ENCODE results near the gene DMAP1.

The DMAP1 gene

DNA sequence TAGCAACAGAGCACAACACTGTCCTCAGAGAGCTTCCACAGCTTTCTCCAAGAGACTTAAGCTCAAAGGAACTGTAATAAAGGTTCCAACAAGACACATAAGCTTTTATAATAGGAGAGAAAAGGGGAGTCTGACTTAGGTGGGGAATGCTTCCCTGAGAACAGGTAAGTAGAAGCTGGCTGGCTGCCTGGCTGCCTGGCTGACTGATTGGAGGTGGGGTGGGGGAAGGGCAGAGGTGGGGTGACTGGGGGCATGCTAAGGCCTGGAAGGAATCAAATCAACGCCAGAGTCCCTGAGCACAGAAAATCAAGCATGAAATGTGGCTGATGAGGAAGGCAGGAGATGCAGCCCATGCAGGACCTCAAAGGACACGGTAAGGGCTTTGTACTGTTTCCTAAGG is 45.8 kb downstream of the DMAP1 start:
- H3K4me1 Mint-ChIP-seq: no peaks in the 10 kb centered on the region
- H3K27ac Mint-ChIP-seq: no peak overlapping the region
- ATAC-seq (no peak), DNase-seq (no peak)
- H3K9me3 Mint-ChIP-seq: no peaks in the 10 kb centered on the region
- H3K4me3 Mint-ChIP-seq: no peak overlapping the region
- no peaks in the 10 kb centered on the region for H3K27me3 Mint-ChIP-seq
- H3K36me3 Mint-ChIP-seq (ENCODE audit: low read depth): peaks cover 2% of the 10 kb centered on the region

DNA sequence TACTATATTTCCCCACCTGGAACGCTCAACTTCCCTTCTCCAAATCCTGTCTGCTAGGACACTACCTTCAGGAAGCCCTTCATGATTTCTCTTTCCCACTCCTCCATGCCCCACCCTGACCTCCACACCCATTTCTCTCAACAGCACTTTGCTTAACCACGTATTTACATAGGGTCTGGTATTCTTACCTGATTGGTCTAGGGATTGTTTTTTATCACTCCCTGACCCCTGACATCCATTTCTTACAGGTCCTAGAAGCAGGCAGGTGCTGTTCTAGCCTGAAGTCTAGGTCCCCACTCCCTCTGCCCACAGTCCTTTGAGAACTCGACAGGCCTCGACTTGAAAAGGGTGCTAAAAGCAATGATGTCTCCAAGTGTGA is 47.5 kb downstream of the DMAP1 start:
- DNase-seq (no peak), ATAC-seq (no peak)
- Mint-ChIP-seq H3K4me1 (peaks cover 8% of the 10 kb centered on the region), H3K27ac (no peak overlapping the region), H3K9me3 (no peaks in the 10 kb centered on the region), H3K27me3 (no peaks in the 10 kb centered on the region), H3K36me3 (ENCODE audit: low read depth) (peaks cover 2% of the 10 kb centered on the region), H3K4me3 (no peak overlapping the region)

DNA sequence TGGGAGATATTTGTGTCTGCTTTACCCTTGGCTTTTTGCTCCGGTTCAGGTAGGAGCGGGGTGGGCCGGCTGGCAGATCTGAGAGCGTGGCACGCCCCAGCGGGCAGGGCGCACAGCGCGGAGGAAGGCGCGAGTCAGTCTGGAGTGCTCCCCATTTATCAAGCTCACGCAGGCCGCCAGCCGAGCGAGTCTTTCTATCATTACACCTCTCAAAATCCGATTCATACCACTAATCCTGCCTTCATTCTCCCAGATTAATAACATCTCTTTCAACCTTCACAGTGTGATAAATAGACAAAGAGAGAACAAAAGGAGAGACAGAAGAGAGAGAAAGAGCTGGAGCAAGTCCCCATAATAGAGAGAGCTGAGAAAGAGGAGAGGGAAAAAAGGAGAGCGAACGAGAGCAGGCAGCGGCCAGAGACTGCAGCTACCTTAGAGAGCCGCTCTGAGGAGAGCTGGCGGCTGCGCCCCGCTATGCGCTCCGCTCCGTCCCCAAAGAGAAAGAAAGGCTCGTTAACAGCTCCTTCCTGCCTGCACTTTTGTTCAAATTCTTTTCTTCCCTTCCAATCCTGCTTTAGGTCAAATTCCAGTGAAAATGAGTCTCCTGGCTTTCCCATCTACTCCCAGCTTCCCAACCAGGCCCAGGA is 48.0 kb downstream of the DMAP1 start:
- DNase-seq (no peak), ATAC-seq (no peak)
- H3K9me3 Mint-ChIP-seq: no peaks in the 10 kb centered on the region
- H3K27ac Mint-ChIP-seq: no peak overlapping the region
- H3K4me1 Mint-ChIP-seq: peaks cover 8% of the 10 kb centered on the region
- peaks cover 2% of the 10 kb centered on the region for H3K36me3 Mint-ChIP-seq (ENCODE audit: low read depth)
- no peaks in the 10 kb centered on the region for H3K27me3 Mint-ChIP-seq
- H3K4me3 Mint-ChIP-seq: no peak overlapping the region

DNA sequence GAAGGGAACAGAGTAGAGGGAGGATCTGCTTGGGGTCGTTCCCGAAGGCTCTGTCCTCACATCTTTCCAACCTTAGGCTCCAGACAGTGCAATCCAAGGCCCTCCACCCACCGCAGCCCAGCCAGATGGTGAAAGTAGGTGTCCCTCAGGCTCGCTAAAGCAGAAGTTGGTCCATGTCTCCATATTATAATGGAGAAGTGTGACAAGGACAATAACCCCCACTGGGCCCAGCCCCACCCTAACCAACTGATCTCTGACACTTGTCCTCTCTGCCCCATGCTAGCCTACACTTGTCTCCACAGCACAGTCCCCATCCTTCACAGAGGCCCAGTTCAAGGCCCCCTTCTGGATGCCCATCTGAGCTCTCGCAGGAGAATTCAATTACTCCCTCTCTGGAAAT is 48.7 kb downstream of the DMAP1 start:
- DNase-seq (no peak), ATAC-seq (no peak)
- Mint-ChIP-seq H3K36me3 (ENCODE audit: low read depth) (peaks cover 2% of the 10 kb centered on the region), H3K27ac (no peak overlapping the region), H3K4me3 (no peak overlapping the region), H3K27me3 (no peaks in the 10 kb centered on the region), H3K9me3 (no peaks in the 10 kb centered on the region), H3K4me1 (peaks cover 8% of the 10 kb centered on the region)

DNA sequence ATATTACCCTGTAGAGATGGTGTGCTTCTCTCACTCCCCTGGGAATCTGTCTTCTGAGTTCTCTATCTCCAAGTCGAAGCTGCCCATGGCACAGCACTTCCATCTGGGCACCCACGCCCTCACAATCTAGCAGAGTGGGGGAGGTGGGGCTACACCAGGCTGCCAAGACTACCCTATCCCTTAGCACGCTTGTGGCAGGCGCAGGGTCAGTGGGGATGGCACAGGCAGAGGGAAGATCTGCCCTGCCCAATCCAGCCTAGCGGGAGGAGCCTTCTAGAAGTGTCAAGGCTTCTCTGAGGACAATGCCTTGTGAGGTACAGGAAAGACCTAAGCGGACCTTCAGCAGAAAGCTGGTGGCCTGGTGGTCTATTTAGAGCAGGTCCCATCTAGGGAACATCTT is 49.1 kb downstream of the DMAP1 start:
- DNase-seq: no peak
- Mint-ChIP-seq H3K27ac (no peak overlapping the region), H3K4me1 (peaks cover 8% of the 10 kb centered on the region), H3K4me3 (no peak overlapping the region), H3K27me3 (no peaks in the 10 kb centered on the region), H3K9me3 (no peaks in the 10 kb centered on the region), H3K36me3 (ENCODE audit: low read depth) (peaks cover 2% of the 10 kb centered on the region)
- ATAC-seq: no peak

DNA sequence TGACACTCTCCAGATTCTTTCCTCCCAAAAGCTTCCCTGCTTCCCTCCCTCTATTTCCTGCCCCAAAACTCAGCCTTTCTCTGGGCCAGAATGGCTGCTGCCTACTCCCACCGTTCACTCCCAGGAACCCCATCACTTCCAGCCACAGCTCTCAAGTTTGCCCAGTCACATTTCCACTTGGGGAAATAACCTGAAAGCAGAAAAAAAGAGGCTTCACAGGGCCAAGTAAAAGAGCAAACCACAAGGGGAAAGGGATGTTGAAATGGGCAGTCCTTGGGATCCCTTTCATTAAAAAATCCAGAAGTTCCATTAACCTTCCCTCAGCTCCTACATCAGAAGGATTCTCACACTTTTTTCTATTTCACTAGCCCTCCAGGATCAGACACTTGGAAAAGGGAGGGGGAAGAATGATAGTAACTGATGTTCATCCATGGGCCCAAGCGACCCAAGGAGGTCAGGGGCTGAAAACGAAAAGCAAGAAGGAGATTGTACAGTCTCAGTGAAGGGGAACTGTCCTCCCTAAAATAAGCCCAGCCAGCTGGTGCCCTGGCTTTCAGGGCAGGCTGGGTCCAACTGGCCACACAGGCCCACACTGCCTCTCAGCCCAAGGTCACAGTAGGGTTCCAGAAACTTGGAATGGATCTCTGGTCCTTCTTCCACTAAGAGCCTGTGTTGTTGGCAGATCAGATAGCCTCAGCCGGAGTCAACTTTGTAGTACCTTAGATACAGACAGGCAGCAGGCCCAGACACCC is 49.7 kb downstream of the DMAP1 start:
- ATAC-seq: no peak
- Mint-ChIP-seq H3K9me3 (no peaks in the 10 kb centered on the region), H3K4me1 (peaks cover 8% of the 10 kb centered on the region), H3K27me3 (no peaks in the 10 kb centered on the region), H3K36me3 (ENCODE audit: low read depth) (peaks cover 2% of the 10 kb centered on the region), H3K4me3 (no peak overlapping the region), H3K27ac (no peak overlapping the region)
- no peak for DNase-seq

DNA sequence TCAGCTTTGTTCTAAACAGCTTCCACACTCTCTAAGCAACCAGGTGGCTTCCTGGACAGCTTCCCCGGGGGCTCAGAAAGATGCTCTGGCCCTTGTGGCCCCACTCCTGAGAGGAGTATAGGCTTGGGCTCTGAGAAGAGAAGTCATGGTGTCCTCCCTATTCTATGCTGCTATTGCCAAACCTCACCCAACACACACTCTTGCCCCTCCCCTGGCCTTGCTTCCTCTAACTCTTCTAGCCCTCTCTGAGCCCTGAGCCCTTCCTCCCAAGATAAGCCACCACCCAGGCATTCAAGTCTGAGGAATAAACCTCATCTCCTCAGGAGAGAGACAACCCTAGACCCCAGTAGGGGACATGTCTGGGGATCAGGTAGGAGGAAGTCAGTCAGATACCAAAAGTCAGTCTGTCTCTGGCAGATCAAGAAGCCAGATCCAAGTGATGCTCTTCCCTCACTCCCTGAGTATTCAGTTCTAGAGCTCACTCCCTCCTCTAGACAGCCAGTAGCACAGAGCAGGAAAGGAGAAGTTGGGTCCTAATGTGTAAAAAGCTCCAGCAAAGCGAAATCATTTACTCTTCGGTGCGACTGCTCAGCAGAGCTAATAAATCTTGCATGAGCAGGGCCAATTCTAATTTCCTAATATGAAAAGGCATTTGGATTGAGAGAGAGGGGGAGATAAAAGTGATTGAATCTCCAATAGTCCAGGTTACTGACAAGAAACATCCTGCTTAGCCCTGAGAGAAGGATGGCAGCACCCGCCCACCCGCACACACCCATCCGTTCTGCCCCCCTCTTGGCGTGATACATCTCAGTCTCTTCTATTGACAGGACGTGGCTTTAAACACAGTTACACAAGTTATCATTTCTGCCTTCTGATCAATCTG is 50.5 kb downstream of the DMAP1 start:
- H3K9me3 Mint-ChIP-seq: no peaks in the 10 kb centered on the region
- H3K4me3 Mint-ChIP-seq: no peak overlapping the region
- H3K27ac Mint-ChIP-seq: no peak overlapping the region
- no peak for ATAC-seq
- DNase-seq: no peak
- peaks cover 2% of the 10 kb centered on the region for H3K36me3 Mint-ChIP-seq (ENCODE audit: low read depth)
- H3K4me1 Mint-ChIP-seq: peaks cover 8% of the 10 kb centered on the region
- H3K27me3 Mint-ChIP-seq: no peaks in the 10 kb centered on the region

DNA sequence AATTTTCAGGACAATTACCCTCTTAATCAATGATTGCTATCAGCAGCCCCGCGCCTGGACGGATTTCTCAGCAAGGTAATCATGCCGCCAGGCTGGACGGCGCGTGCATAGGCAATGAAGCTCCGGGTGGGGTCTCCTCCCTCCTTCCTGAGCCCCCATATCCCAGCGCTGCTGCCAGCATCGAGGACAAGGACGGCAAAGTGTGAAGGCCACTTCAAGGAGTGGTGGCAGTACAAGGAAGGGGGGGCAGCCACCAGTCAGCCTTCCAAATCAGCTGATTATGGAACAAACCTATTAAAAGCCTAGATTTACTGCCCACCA is 51.1 kb downstream of the DMAP1 start:
- no peak for ATAC-seq
- no peak overlapping the region for H3K4me3 Mint-ChIP-seq
- H3K4me1 Mint-ChIP-seq: peaks cover 14% of the 10 kb centered on the region
- H3K27me3 Mint-ChIP-seq: no peaks in the 10 kb centered on the region
- no peak for DNase-seq
- no peak overlapping the region for H3K27ac Mint-ChIP-seq
- peaks cover 2% of the 10 kb centered on the region for H3K36me3 Mint-ChIP-seq (ENCODE audit: low read depth)
- no peaks in the 10 kb centered on the region for H3K9me3 Mint-ChIP-seq

DNA sequence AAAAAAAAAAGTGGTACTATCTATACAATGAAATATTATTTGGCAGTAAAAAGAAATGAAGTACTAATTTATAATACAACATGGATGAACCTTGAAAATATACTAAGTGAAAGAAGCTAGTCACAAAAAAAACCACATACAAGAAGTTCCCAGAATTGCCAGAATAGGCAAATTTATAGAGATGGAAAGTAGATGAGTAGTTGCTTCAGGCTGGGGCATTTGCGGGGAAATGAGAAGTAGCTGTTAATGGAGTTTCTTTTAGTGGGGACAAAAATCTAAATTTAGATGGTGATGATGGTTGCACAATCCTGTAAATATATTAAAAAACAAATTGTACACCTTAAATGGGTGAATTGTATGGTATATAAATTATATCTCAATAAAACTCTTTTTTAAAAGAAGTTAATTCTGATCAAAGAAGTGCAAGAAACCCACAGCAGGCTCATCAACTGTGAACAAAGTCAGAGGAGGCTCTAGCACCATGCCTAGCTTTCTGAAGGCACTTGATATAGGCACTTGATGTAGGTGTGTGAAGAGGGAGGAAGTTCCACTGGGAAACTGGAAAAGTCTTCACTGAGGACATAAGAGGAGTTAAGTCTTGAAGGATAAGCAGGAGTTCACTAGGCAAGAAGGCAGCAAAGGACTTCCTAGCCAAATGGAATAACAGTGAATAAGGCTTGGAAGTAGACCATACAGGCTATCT is 52.5 kb downstream of the DMAP1 start:
- Mint-ChIP-seq H3K4me1 (peaks cover 15% of the 10 kb centered on the region), H3K4me3 (no peak overlapping the region), H3K27me3 (no peaks in the 10 kb centered on the region), H3K27ac (no peak overlapping the region), H3K36me3 (ENCODE audit: low read depth) (peaks cover 2% of the 10 kb centered on the region), H3K9me3 (no peaks in the 10 kb centered on the region)
- DNase-seq (no peak), ATAC-seq (no peak)

DNA sequence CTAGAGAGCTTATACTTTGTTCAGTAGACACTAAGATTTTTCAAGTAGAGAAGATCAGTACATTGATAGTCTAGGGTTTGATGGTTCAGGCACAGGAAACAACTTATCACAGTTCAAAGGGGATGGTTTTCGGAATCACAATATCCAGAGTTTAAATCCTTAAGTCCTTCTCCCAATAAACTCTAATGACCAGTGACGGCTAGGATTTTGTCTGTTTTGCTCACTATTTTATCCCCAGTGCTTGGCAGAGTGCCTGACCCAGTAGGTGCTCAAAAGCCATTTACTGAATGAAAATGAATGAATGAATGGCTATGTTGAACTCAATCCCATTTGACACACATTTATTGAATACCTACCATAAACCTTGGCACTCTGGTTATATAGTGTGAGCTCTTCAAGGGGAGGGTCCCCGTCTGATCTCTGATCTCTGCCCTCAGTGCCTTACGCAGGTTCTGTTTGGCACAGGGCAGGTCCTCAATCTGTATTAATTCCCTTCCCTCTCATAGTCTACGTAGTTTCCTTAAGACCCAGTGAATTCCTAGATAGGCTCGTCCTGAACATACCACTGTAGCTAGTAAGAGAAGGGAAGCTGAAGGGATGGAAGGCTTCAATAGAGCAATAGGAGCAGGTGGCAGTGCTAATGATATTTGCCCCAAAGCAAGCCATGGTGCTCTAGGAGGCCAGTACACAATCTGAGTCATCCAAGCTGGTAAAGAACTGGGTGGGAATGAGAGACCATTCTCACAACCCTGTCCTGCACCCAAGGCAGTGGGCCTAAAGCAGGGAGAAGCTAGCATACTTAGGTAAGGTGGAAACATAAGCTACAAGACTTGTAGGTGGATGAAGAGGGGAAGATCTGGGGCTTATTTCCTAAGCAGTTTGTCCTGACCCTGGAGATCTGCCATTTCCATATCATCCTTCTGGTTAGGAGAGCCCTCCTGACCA is 53.4 kb downstream of the DMAP1 start:
- Mint-ChIP-seq H3K4me3 (no peak overlapping the region), H3K36me3 (ENCODE audit: low read depth) (no peaks in the 10 kb centered on the region), H3K9me3 (no peaks in the 10 kb centered on the region), H3K4me1 (peaks cover 15% of the 10 kb centered on the region), H3K27me3 (no peaks in the 10 kb centered on the region), H3K27ac (no peak overlapping the region)
- no peak for ATAC-seq
- DNase-seq: no peak

DNA sequence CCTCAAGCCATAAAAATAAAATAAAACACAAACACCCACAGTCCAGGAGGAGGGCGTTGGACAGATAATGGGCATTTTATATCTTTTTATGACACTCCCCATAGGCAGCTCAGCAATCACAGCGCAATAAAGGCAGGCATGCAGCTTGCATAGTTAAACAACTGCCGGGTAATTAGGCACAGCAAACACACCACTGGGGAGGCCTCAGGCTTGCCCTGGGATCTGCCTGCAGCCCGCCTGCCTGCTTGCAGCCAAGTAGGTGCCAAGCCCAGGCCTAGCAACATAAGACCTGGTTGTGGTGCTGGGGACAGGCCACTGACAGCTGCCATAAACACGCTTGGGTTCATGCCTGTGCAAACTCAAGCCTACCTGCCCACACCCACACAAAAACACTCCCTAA is 54.2 kb downstream of the DMAP1 start:
- H3K36me3 Mint-ChIP-seq (ENCODE audit: low read depth): no peaks in the 10 kb centered on the region
- no peak overlapping the region for H3K27ac Mint-ChIP-seq
- DNase-seq (no peak), ATAC-seq (no peak)
- H3K4me3 Mint-ChIP-seq: no peak overlapping the region
- H3K9me3 Mint-ChIP-seq: no peaks in the 10 kb centered on the region
- no peaks in the 10 kb centered on the region for H3K27me3 Mint-ChIP-seq
- peaks cover 15% of the 10 kb centered on the region for H3K4me1 Mint-ChIP-seq

DNA sequence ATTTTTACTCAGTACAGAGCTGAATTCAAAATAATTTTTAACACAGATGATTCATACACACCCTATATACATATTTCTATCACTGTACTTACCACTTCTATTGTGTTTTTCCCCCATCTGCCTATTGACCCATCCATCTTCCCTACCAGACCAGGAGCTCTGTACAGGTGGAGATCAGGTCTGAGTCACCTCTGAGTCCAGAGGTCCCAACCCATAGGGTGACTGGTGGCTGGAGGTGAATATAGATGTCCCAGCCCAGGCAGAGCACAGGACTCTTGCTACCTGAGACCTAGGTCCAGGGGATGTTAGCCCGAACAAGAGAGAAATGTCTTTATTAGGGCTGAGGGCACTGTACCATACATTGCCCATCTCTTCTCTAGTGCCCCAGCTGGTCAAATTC is 54.8 kb downstream of the DMAP1 start:
- Mint-ChIP-seq H3K27me3 (no peaks in the 10 kb centered on the region), H3K36me3 (ENCODE audit: low read depth) (no peaks in the 10 kb centered on the region), H3K9me3 (no peaks in the 10 kb centered on the region), H3K27ac (no peak overlapping the region), H3K4me1 (peaks cover 15% of the 10 kb centered on the region), H3K4me3 (no peak overlapping the region)
- DNase-seq (no peak), ATAC-seq (no peak)

All from activated naive CD8-positive, alpha-beta T cell treated with anti-CD3 and anti-CD28 coated beads, Interleukin-2, amount 50 U/mL, for 24 hours (primary cell).